Chondrocyte (in vitro differentiated cells): ENCODE data around the gene POLR1H. TPM values are rescaled to one million over a fixed set of nuclear protein-coding genes. Genes with fewer than 3 reads are reported as not detected.

Experiments
- DNase-seq: peaks from one replicate; pipeline ENCODE4 v3.0.0; 2021; ENCODE audit warnings: mixed read lengths, low spot score
- H3K27ac Mint-ChIP-seq: one replicate; pipeline ENCODE4 v1.8.0; 2021; ENCODE audit warnings: mild to moderate bottlenecking, moderate library complexity, mixed read lengths; ENCODE audit not compliant: unreplicated experiment
- H3K27me3 Mint-ChIP-seq: 2 replicates; pipeline ENCODE4 v1.8.0; 2021; ENCODE audit warnings: low read depth, mixed read lengths
- H3K36me3 Mint-ChIP-seq: 2 replicates; pipeline ENCODE4 v1.8.0; 2021; ENCODE audit warnings: low read depth, mixed read lengths
- H3K4me1 Mint-ChIP-seq: 2 replicates; pipeline ENCODE4 v1.8.0; 2021; ENCODE audit warnings: low read depth, mild to moderate bottlenecking, mixed read lengths
- H3K4me3 Mint-ChIP-seq: one replicate; pipeline ENCODE4 v1.8.0; 2021; ENCODE audit warnings: mild to moderate bottlenecking, moderate library complexity, mixed read lengths; ENCODE audit not compliant: unreplicated experiment
- H3K9me3 Mint-ChIP-seq: 2 replicates; pipeline ENCODE4 v1.8.0; 2021; ENCODE audit warnings: low read depth, mixed read lengths
- total RNA-seq: library from RNA; stranded (reverse); gene quantifications from 3 replicates; pipeline ENCODE4 v1.2.1, GENCODE V29; 2021
- TF ChIP-seq, protein P1 (sequence below): fragments of 200-600 bp; sonication (generic); IDR thresholded peaks from 2 replicates; pipeline ENCODE4 v1.5.0; 2021; ENCODE audit warnings: antibody characterized with exemption, mild to moderate bottlenecking, moderate library complexity

Gene POLR1H
- total RNA-seq, 1 donor from 2014 or later = 15.2 TPM

DNA sequence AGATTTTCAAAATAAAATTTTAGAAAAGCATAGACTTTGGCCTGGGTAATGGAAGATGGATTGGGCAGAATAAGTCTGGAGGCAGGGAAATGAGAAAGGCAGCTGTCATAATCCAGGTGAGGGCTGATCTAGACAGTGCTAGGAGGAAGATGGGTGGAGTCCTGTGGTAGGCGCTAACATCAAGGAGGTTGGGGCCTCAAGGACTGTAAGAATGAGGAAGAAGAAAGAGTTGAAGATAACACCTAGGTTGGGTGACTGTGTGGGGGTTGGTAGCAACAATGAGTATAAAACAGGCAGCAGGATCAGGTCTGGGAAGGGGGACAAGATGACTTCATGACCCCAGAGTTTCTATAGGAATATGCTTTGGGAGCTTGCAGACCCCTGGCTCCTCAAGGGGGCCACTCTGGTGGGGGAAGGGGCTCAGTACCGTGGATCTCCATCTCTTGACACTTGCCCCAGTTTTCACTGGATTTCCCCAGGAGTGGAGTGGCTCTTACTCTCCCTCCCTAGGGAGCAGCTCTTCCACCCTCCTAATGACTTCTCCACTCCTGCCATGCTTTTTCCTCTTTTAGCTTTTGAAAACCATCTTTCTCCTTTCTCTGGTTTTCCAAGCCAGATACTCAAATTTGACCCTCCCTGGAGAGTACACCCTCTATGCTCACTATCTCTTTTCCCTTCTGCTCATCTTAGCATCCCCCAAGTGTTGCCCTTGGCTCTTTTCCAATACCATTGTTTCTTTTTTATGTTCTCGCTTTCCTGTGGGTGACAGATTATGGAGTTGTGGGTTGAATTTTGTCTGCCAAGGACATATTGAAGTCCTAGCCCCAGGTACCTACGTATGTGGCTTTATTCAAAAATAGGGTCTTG, 37.1 kb downstream of the POLR1H start:
- peaks cover 2% of the 10 kb centered on the region for H3K36me3 Mint-ChIP-seq
- no peak overlapping the region for H3K27ac Mint-ChIP-seq
- peaks cover 59% of the 10 kb centered on the region for H3K27me3 Mint-ChIP-seq
- H3K9me3 Mint-ChIP-seq = no peaks in the 10 kb centered on the region
- no peak for DNase-seq
- H3K4me1 Mint-ChIP-seq = peaks cover 22% of the 10 kb centered on the region
- TF ChIP-seq, protein P1, sequence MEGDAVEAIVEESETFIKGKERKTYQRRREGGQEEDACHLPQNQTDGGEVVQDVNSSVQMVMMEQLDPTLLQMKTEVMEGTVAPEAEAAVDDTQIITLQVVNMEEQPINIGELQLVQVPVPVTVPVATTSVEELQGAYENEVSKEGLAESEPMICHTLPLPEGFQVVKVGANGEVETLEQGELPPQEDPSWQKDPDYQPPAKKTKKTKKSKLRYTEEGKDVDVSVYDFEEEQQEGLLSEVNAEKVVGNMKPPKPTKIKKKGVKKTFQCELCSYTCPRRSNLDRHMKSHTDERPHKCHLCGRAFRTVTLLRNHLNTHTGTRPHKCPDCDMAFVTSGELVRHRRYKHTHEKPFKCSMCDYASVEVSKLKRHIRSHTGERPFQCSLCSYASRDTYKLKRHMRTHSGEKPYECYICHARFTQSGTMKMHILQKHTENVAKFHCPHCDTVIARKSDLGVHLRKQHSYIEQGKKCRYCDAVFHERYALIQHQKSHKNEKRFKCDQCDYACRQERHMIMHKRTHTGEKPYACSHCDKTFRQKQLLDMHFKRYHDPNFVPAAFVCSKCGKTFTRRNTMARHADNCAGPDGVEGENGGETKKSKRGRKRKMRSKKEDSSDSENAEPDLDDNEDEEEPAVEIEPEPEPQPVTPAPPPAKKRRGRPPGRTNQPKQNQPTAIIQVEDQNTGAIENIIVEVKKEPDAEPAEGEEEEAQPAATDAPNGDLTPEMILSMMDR = no peak
- H3K4me3 Mint-ChIP-seq = no peak overlapping the region

DNA sequence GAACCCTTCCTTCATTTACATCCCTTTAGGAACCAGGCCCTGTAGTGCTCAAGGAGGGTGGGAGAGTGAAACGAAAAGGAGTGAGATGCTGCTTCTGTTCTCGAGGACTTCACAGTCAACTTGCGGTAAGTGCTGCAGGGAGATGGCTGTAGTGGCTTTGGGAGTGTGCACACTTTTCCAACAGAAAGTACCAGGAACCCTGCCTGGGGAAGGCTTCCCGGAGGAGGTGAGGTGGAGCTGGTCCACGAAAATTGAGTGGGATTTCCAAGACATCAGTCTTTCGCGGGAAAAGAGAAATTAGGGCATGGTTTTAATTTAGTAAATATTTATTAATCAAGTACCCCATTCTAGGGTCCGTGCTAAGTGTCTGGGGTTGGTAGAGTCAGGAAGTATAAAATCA, 39.1 kb downstream of the POLR1H start:
- no peak for DNase-seq
- Mint-ChIP-seq H3K9me3 (no peaks in the 10 kb centered on the region), H3K36me3 (peaks cover 2% of the 10 kb centered on the region), H3K27me3 (peaks cover 49% of the 10 kb centered on the region), H3K4me3 (peak overlapping the region; percentile 31), H3K4me1 (peaks cover 28% of the 10 kb centered on the region), H3K27ac (no peak overlapping the region)
- TF ChIP-seq, protein P1 = no peak

DNA sequence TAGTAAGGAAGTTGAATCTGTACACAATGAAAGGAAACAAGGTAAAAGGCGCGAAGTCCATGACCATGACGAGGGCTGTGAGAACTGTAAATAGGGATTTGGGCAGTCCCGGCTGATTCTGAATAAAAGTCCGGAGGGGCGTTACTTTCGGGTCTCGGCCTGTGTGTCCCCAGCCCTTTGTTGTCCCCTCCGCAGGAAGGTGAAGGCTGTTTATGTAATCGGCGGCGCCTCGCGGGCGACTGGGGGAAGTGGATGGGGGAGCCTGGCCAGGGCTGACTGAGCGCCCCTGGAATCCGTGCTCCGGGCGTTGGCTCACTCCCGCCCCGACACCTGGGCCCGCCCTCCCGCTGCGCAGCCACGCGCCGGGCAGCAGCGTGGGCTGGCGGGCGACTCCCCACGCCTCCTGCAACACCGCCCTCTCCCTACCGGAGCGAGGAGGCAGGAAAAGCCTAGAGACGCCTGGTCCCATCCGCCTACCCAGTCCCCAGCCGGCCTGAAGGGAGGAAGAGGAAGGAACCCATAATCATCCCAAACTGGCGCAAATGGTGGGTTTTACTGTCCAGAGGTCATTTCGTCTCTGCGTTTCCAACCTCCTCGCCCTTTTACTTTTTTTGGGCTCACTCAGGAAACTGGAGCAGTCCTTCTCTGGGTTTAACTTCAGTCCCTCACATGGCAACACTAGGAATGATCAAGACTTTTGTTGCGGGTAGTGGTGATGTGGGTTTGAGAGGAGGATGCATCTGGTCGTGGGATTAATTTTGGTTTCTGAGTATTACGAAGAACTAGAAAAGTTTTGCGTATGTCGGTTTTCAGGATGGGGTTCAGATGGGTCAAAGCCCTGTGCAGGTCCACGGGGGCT, 39.7 kb downstream of the POLR1H start:
- H3K4me1 Mint-ChIP-seq = peaks cover 28% of the 10 kb centered on the region
- no peaks in the 10 kb centered on the region for H3K9me3 Mint-ChIP-seq
- no peak overlapping the region for H3K27ac Mint-ChIP-seq
- H3K36me3 Mint-ChIP-seq = peaks cover 2% of the 10 kb centered on the region
- DNase-seq = no peak
- H3K4me3 Mint-ChIP-seq = peak overlapping the region; percentile 74
- TF ChIP-seq, protein P1 = no peak
- peaks cover 44% of the 10 kb centered on the region for H3K27me3 Mint-ChIP-seq

DNA sequence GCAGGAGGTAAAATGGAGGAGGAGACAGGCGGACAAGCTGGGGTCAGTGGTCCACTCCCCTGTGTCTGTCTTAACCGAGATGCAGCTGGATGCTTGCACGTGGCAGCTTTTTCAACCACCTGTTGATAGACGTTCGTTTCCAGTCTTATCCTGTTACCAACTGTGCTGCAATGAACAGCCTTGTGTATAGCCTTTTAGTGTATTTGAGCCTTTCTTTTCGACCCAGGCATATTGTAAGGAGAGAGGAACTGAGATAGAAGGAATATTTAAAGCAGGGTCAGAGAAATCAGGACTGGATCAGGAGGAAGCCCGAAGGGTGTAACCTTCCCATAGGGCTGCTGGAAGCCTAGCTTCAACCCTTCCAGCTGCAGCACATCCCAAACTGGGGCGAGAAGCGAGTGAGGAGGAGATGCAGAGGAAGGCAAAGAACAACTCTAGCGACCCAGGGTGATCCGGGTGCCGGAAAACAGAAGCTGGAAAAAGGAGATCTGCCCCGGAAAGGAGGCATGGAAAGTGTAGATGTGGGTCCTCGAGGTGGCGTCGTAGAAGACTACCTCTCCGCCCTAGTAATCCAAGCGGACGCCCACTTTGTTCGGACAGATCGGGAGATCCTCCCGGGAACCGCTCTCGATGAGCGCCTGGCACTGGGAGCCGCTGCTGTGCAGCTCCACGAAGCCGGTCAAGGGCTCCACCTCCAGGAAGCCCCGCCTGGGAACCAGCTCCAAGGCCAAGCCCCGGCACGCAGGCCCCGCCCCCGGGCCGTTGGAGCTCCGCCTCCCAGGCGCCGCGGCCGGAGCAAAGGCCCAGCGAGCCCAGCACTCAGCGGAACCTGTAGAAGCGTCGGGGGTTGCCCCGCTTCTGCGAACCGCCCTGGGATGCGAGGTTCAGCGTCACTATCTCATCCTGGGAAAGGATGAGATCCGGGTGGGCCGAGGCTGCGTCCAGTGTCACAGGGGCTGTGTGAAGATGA, 40.7 kb downstream of the POLR1H start:
- Mint-ChIP-seq H3K9me3 (no peaks in the 10 kb centered on the region), H3K4me3 (peak overlapping the region; percentile 74), H3K27me3 (peaks cover 43% of the 10 kb centered on the region), H3K27ac (peak overlapping the region; percentile 61), H3K4me1 (peaks cover 28% of the 10 kb centered on the region), H3K36me3 (peaks cover 2% of the 10 kb centered on the region)
- TF ChIP-seq, protein P1 = peak; percentile 67
- peak; percentile 95 for DNase-seq
